GM12864 (cell line): ENCODE data around the gene MBP.
A peak's percentile ranks its signal among the peaks of the same experiment; 100 is the strongest.

Experiments used
- DNase-seq: peaks from one replicate; pipeline ENCODE4 v3.0.0-alpha.2; 2011; ENCODE audit warnings: low read depth
- H3K4me3 ChIP-seq: 2 replicates; pipeline ENCODE4 v1.5.1; 2011; ENCODE audit warnings: mild to moderate bottlenecking, low read depth, low read length, control low read depth
- TF ChIP-seq, protein P1 (sequence below): IDR thresholded peaks from 2 replicates; pipeline ENCODE4 v1.5.1; 2011; ENCODE audit warnings: low read depth, mild to moderate bottlenecking, moderate library complexity, low read length, control low read depth, inconsistent platforms; ENCODE audit errors: missing control alignments

Gene MBP

GRCh38 chr18:76963936-76964335 is 168.6 kb downstream of the MBP start:
- TF ChIP-seq, protein P1, sequence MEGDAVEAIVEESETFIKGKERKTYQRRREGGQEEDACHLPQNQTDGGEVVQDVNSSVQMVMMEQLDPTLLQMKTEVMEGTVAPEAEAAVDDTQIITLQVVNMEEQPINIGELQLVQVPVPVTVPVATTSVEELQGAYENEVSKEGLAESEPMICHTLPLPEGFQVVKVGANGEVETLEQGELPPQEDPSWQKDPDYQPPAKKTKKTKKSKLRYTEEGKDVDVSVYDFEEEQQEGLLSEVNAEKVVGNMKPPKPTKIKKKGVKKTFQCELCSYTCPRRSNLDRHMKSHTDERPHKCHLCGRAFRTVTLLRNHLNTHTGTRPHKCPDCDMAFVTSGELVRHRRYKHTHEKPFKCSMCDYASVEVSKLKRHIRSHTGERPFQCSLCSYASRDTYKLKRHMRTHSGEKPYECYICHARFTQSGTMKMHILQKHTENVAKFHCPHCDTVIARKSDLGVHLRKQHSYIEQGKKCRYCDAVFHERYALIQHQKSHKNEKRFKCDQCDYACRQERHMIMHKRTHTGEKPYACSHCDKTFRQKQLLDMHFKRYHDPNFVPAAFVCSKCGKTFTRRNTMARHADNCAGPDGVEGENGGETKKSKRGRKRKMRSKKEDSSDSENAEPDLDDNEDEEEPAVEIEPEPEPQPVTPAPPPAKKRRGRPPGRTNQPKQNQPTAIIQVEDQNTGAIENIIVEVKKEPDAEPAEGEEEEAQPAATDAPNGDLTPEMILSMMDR, result no peak
- peak; percentile 34 for DNase-seq
- H3K4me3 ChIP-seq, result no peak overlapping the region

DNA sequence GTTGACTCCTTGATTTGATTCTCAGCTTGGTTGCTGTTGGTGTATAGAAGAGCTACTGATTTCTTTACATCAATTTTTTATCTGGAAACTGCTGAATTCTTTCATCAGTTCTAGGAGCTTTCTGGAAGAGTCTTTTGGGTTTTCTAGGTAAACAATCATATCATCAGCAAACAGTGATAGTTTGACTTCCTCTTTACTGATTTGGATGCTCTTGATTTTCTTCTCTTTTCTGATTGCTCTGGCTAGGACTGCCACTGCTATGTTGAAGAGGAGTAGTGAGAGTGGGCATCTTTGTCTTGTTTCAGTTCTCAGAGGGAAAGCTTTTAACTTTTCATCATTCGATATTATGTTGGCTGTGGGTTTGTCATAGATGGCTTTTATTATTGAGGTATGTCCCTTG is 169.7 kb downstream of the MBP start:
- TF ChIP-seq, protein P1, result no peak
- no peak for DNase-seq
- H3K4me3 ChIP-seq, result no peak overlapping the region

- TF ChIP-seq, protein P1, result no peak
- DNase-seq, result no peak
Measured at GRCh38 chr18:76960528-76961035, 172.0 kb downstream of the MBP start.

DNA sequence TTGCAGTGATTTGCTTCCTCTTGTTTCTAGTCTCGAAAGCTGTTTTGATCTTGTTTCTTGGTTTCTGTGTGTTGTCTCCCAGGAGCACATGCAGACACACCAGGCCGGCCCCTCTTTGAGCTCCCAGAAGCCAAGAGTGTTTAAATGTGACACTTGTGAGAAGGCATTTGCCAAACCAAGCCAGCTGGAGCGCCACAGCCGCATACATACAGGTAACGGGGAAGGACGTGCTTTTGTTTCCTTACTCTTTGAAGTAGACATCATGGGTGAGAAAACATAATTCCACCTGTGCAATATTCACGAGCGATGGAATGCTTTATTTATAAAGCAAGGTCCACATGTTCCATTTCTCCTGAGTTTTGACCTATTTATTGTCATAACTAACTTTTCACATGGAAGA is 173.0 kb downstream of the MBP start:
- no peak for DNase-seq
- TF ChIP-seq, protein P1, result no peak

More at GRCh38 chr18:76960528-76961035, 172.0 kb downstream of the MBP start:
- H3K4me3 ChIP-seq, result no peak overlapping the region

DNA sequence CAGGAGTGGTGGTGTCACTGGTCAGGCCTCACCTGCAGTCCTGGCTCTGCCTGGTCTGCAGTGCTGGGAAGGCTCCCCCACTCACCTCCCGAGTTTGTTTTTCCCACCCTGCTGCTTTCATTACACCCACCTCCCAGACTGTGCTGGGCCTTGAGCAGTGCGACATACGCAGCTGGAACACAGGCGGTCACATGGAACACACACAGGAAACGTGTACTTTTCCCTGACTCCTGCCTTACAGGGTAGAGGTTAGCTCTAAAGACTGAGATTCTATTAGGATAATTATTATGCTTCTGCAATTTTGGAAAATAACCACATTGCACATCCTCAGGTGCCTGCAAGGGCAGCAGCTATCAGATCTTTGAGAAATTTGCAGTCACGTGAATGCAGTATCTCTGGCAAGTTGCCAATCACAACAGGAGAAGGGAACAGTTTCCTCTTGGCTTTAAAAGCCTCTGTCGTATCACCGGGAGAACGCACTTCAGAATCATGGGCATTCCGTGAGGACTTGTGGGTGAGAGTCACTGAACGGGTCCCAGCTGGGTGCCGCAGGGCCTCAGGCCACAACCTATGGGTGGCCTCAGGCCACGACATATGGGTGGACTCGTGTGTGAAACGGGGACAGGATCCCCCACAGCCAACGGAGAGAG is 173.8 kb downstream of the MBP start:
- TF ChIP-seq, protein P1, result no peak
- H3K4me3 ChIP-seq, result no peak overlapping the region
- no peak for DNase-seq

More for the DNA sequence above, 173.0 kb downstream of the MBP start:
- no peak overlapping the region for H3K4me3 ChIP-seq

- no peak for DNase-seq
- no peak overlapping the region for H3K4me3 ChIP-seq
- TF ChIP-seq, protein P1, result no peak
Measured at GRCh38 chr18:76957384-76958355, 174.9 kb downstream of the MBP start.
